Right lobe of liver (tissue), 6 donors: ENCODE results near the gene NPHS1. TPM values are rescaled to one million over a fixed set of nuclear protein-coding genes. Genes with fewer than 3 reads are reported as not detected.
"Not testable (repeated sequence)": the region's sequence is repeated elsewhere in the genome, so short reads cannot be mapped to it uniquely, and the experiment has no call there.

Source experiments
- ATAC-seq, 4 donors: fragments of 200-7000 bp; cut with Tn5 transposase; one replicate each; pipeline ENCODE4 v1.9.1; 2020; ENCODE audit warnings: mild to moderate bottlenecking in 4 of 4, moderate library complexity in 4 of 4
- DNase-seq, 3 donors: peaks; one replicate each; pipeline ENCODE4 v3.0.0-alpha.2; 2020
- H3K27ac ChIP-seq, 3 donors: fragments of 200-600 bp; one replicate each; pipeline ENCODE4 v1.8.0; 2022
- H3K27me3 ChIP-seq, 2 donors: fragments of 200-600 bp; one replicate each; pipeline ENCODE4 v1.8.0; 2022
- H3K36me3 ChIP-seq, 4 donors: fragments of 200-600 bp; sonication (generic) in 1 of 4; one replicate each; pipeline versions ENCODE4 v1.5.1 to v1.8.0; 2017 to 2022; ENCODE audit warnings: control low read depth in 1 of 4
- H3K4me1 ChIP-seq, 4 donors: fragments of 200-600 bp; sonication (generic) in 1 of 4; one replicate each; pipeline versions ENCODE4 v1.5.1 to v1.8.0; 2017 to 2022; ENCODE audit warnings: control low read depth in 1 of 4
- H3K4me3 ChIP-seq, 3 donors: fragments of 200-600 bp; one replicate each; pipeline ENCODE4 v1.8.0; 2022
- H3K9me3 ChIP-seq, 4 donors: fragments of 200-600 bp; sonication (generic) in 1 of 4; one replicate each; pipeline versions ENCODE4 v1.5.1 to v1.8.0; 2017 to 2022; ENCODE audit warnings: control low read depth in 1 of 4
- POLR2A ChIP-seq: fragments of 450-650 bp; IDR thresholded peaks from one replicate; pipeline ENCODE4 v1.6.1; 2017; ENCODE audit warnings: antibody characterized with exemption, mild to moderate bottlenecking
- WGBS: methylation state at CpG from one replicate; pipeline ENCODE4 v1.1.6; 2018; ENCODE audit warnings: low coverage, low lambda C conversion rate; ENCODE audit not compliant: insufficient coverage; ENCODE audit errors: missing lambda C conversion rate; 5-methylcytosine and 5-hydroxymethylcytosine counted together
- intact Hi-C, 2 donors: fragments of 100-400 bp; cut with DNase I; formaldehyde crosslinking; loops; one replicate each; pipeline versions ENCODE4 v1.11.2 to v1.14.1; 2022
- total RNA-seq, 6 experiments: library from RNA; depleted of rRNA in 2 of 6; stranded (reverse); fragments of >200 nt in 2 of 6; fragmentation: NEBNext Ultra II Directional in 3 of 6; extraction: Animal tissue kit (Norgen Biotek cat#: 25700) in 3 of 6; gene quantifications; one replicate each; pipeline versions ENCODE4 v1.1.0 to v1.2.4, GENCODE V29; 2016 to 2023
- TF ChIP-seq, protein P1 (sequence below), 4 donors: fragments of 200-600 bp in 3 of 4; fragments of 450-650 bp in 1 of 4; IDR thresholded peaks; one replicate each; pipeline versions ENCODE4 v1.5.1 to v1.8.0; 2016 to 2022; ENCODE audit warnings: antibody characterized with exemption in 4 of 4, mild to moderate bottlenecking in 2 of 4
- donor health status: DM: no; HTN: yes; CAD: no.
- donor health status: DM: no; HTN: no; CAD: no.
- donor health status: DM: no; HTN: no; CAD: no.
- donor health status: DM: no; HTN: yes; CAD: no.
- donor health status: DM: no; HTN: yes; CAD: no.

NPHS1 gene
- total RNA-seq, 6 experiments from 2014 or later = not detected

DNA sequence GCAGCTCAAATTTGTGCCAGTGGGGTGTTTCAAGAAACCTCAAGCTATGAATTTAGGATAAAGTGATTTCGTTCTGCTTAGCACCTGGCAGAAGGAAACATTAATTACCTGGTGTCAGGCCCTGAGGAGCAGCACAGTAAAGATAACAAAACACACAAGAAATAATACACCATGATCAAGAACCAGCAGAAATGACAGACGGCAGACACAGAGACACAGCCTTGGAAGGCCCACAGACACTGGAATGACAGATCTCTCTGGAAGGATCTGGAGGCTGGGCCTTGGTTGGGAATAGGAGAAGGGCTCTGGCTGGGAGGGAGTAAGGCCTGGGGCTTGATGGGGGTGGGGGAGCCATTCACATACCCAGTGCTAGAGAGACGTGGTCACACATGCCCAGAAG is 50.5 kb downstream of the NPHS1 start:
- Histone ChIP-seq H3K4me1 (peaks cover 0 to under 1% (median 0%) of the 10 kb centered on the region in 4 donors), H3K4me3 (no peak overlapping the region), H3K36me3 (peaks cover 0 to 46% (median 9%) of the 10 kb centered on the region in 4 donors), H3K9me3 (no peaks in the 10 kb centered on the region), H3K27me3 (no peaks in the 10 kb centered on the region), H3K27ac (no peak overlapping the region)
- DNase-seq = no peak
- 68% methylated on average over 2 of the region's 3 CpGs for WGBS
- intact Hi-C loops = no loop called here
- TF ChIP-seq POLR2A = no peak
- TF ChIP-seq, protein P1, sequence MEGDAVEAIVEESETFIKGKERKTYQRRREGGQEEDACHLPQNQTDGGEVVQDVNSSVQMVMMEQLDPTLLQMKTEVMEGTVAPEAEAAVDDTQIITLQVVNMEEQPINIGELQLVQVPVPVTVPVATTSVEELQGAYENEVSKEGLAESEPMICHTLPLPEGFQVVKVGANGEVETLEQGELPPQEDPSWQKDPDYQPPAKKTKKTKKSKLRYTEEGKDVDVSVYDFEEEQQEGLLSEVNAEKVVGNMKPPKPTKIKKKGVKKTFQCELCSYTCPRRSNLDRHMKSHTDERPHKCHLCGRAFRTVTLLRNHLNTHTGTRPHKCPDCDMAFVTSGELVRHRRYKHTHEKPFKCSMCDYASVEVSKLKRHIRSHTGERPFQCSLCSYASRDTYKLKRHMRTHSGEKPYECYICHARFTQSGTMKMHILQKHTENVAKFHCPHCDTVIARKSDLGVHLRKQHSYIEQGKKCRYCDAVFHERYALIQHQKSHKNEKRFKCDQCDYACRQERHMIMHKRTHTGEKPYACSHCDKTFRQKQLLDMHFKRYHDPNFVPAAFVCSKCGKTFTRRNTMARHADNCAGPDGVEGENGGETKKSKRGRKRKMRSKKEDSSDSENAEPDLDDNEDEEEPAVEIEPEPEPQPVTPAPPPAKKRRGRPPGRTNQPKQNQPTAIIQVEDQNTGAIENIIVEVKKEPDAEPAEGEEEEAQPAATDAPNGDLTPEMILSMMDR (IDR thresholded peaks at IDR 0.05) = no peak
- no peak for ATAC-seq

DNA sequence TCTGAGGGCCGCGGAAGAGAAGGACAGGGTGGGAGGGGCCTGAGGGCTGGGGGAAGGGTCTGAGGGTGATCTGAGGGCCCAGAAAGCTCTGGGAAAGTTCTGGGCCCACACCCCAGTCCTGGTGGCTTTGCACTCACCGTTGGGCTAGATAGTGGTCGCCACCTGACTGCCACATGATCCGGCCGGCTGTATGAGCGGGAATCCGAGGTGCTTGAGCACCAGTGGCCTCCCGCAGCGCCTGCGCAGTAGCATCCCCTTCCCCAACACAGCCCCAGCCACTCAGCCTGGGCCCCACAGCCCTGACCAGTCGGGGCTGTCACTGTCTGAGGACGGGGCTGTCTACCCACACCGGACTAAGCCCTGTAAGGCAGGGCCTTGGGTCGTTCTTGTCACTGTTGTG is 54.6 kb downstream of the NPHS1 start:
- peak; percentile 52 to 77 (median 60) for DNase-seq
- WGBS = 0% methylated on average over 3 of the region's 15 CpGs
- Histone ChIP-seq H3K4me1 (no peaks in the 10 kb centered on the region), H3K9me3 (no peaks in the 10 kb centered on the region), H3K27me3 (no peaks in the 10 kb centered on the region), H3K27ac (no peak overlapping the region), H3K36me3 (peaks cover 0 to 6% (median 0%) of the 10 kb centered on the region in 4 donors), H3K4me3 (no peak overlapping the region)
- peak; percentile 77 to 81 (median 79) for ATAC-seq
- intact Hi-C loops = no loop called here
- TF ChIP-seq, protein P1 (IDR thresholded peaks at IDR 0.05) = no peak
- peak; percentile 22 for TF ChIP-seq POLR2A

GRCh38 chr19:35796645-35797542 is 55.4 kb downstream of the NPHS1 start:
- Histone ChIP-seq H3K4me3 (no peak overlapping the region), H3K27ac (no peak overlapping the region), H3K36me3 (no peaks in the 10 kb centered on the region), H3K4me1 (no peaks in the 10 kb centered on the region), H3K9me3 (no peaks in the 10 kb centered on the region), H3K27me3 (no peaks in the 10 kb centered on the region)
- intact Hi-C loops = no loop called here
- DNase-seq (peak in 1 of 3 donors; percentile 45), ATAC-seq (peak in 3 of 4 donors; percentile 11 to 42 (median 22))
- 13% methylated on average over 37 of the region's 39 CpGs for WGBS
- no peak for TF ChIP-seq POLR2A
- TF ChIP-seq, protein P1 (IDR thresholded peaks at IDR 0.05) = no peak

GRCh38 chr19:35795564-35795963 is 56.7 kb downstream of the NPHS1 start:
- H3K27ac ChIP-seq, H3K4me3 ChIP-seq, DNase-seq, H3K27me3 ChIP-seq, H3K4me1 ChIP-seq, ATAC-seq, intact Hi-C loops, H3K36me3 ChIP-seq, H3K9me3 ChIP-seq: not testable (repeated sequence)
- WGBS = 89% methylated on average over 1 of the region's 1 CpG

- Histone ChIP-seq H3K27ac (no peak overlapping the region), H3K9me3 (no peaks in the 10 kb centered on the region), H3K27me3 (no peaks in the 10 kb centered on the region), H3K4me3 (no peak overlapping the region), H3K36me3 (no peaks in the 10 kb centered on the region), H3K4me1 (peaks cover 0 to 4% (median 0%) of the 10 kb centered on the region in 4 donors)
- DNase-seq (no peak), ATAC-seq (no peak)
- 79% methylated on average over 5 of the region's 7 CpGs for WGBS
- intact Hi-C loops = no loop called here
- no peak for TF ChIP-seq POLR2A
- TF ChIP-seq, protein P1 (IDR thresholded peaks at IDR 0.05) = no peak
Measured at GRCh38 chr19:35793381-35794165, 58.7 kb downstream of the NPHS1 start.
